MCF 10A (cell line): ENCODE data around the gene TBC1D4. TPM values are rescaled to one million over a fixed set of nuclear protein-coding genes. Genes with fewer than 3 reads are reported as not detected.

Source experiments
- BruUV-seq: library from RNA; stranded (reverse); fragments of 400-500 nt; replicated peaks from 2 replicates; lab custom pipeline; 2021; lab: Mats Ljungman, UMichigan
- CTCF ChIA-PET: fragments of 300-600 bp; sonication (Branson Sonifier 250); formaldehyde crosslinking; extraction: SDS; loops from one replicate; lab custom pipeline; 2021; ENCODE audit warnings: antibody characterized with exemption, inconsistent platforms; lab: Yijun Ruan, JAX
- POLR2A ChIA-PET: fragments of 300-600, 350-650 bp; sonication (Branson Sonifier 250); formaldehyde crosslinking; extraction: SDS; loops from one replicate; lab custom pipeline; 2020; ENCODE audit warnings: antibody characterized with exemption, inconsistent platforms; lab: Yijun Ruan, JAX
- DNase-seq: peaks from one replicate; pipeline ENCODE4 v3.0.0-alpha.2; 2018; ENCODE audit not compliant: unreplicated experiment
- H3K27ac Mint-ChIP-seq: one replicate; pipeline ENCODE4 v1.8.0; 2022; ENCODE audit warnings: mild to moderate bottlenecking, low read depth, mixed read lengths; ENCODE audit not compliant: unreplicated experiment
- H3K27me3 Mint-ChIP-seq: one replicate; pipeline ENCODE4 v1.8.0; 2022; ENCODE audit warnings: mixed read lengths; ENCODE audit not compliant: insufficient read depth, unreplicated experiment
- H3K36me3 Mint-ChIP-seq: one replicate; pipeline ENCODE4 v1.8.0; 2022; ENCODE audit warnings: mild to moderate bottlenecking, moderate library complexity, mixed read lengths; ENCODE audit not compliant: insufficient read depth, unreplicated experiment
- H3K4me1 Mint-ChIP-seq: one replicate; pipeline ENCODE4 v1.8.0; 2022; ENCODE audit warnings: mixed read lengths; ENCODE audit not compliant: insufficient read depth, unreplicated experiment
- H3K4me3 Mint-ChIP-seq: one replicate; pipeline ENCODE4 v1.8.0; 2022; ENCODE audit warnings: mild to moderate bottlenecking, moderate library complexity, mixed read lengths; ENCODE audit not compliant: unreplicated experiment
- H3K9me3 Mint-ChIP-seq: one replicate; pipeline ENCODE4 v1.8.0; 2022; ENCODE audit warnings: mixed read lengths; ENCODE audit not compliant: unreplicated experiment
- intact Hi-C: fragments of 100-400 bp; cut with micrococcal nuclease; formaldehyde crosslinking; loops from 2 replicates; pipeline ENCODE4 v1.14.1; 2022
- total RNA-seq: library from RNA; stranded (reverse); gene quantifications from 2 replicates; pipeline ENCODE4 v1.2.3, GENCODE V29; 2022
- TF ChIP-seq, protein P1 (sequence below): fragments of 200-600 bp; IDR thresholded peaks from one replicate; pipeline ENCODE4 v1.8.0; 2022; ENCODE audit warnings: antibody characterized with exemption, mild to moderate bottlenecking; ENCODE audit not compliant: unreplicated experiment

Gene TBC1D4
- total RNA-seq, 1 experiment from 2014 or later = 9.3 TPM

DNA sequence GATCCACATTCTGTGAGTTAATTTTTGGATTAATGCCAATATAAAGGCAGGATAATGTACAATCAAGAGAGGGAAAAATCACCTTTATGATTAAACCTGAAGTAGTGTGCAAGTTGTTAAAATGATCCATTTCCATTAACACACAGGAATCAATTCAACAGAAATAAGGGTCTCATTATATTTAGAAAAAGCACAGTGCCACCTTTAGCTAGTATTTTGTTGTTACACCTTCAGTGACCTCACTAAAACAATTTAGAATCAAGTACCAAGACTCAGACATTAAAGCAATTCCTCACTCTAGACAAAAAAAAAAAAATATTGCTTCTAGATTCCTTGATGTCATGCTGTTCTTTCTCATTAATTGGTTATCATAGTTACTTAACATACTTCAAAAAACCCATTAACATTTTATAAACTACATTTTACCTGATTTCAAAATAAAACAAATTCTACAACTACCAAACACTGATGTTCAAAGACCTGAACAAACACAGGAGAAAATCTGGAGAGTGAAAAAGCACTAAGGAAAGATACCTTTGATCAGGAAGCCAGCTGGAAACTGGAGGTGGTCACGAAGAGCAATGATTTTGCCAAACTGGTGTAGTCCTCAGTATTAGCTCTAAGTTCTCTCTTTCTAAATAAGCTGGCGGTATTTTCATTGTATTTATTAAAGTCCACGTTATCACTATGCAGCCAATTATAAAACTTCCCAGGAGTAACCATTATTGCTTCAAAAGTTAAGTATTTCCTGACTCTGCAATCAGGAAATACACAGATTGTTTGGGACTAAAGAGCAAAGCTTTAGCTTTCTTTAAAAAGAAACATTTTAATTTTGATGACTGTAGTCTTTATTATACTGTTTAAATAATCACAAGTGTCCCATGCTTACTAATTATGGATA, 115.3 kb downstream of the TBC1D4 start:
- Mint-ChIP-seq H3K36me3 (no peaks in the 10 kb centered on the region), H3K27me3 (no peaks in the 10 kb centered on the region), H3K4me3 (peak overlapping the region; percentile 44), H3K4me1 (peaks cover 40% of the 10 kb centered on the region), H3K9me3 (no peaks in the 10 kb centered on the region), H3K27ac (peak overlapping the region; percentile 82)
- TF ChIP-seq, protein P1, sequence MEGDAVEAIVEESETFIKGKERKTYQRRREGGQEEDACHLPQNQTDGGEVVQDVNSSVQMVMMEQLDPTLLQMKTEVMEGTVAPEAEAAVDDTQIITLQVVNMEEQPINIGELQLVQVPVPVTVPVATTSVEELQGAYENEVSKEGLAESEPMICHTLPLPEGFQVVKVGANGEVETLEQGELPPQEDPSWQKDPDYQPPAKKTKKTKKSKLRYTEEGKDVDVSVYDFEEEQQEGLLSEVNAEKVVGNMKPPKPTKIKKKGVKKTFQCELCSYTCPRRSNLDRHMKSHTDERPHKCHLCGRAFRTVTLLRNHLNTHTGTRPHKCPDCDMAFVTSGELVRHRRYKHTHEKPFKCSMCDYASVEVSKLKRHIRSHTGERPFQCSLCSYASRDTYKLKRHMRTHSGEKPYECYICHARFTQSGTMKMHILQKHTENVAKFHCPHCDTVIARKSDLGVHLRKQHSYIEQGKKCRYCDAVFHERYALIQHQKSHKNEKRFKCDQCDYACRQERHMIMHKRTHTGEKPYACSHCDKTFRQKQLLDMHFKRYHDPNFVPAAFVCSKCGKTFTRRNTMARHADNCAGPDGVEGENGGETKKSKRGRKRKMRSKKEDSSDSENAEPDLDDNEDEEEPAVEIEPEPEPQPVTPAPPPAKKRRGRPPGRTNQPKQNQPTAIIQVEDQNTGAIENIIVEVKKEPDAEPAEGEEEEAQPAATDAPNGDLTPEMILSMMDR = no peak
- DNase-seq = no peak
- no TSS peak for BruUV-seq
- intact Hi-C loops = no loop called here
- ChIA-PET CTCF (interaction anchor here (0.7 to 13.0 kb wide), 10 partner anchors 9 to 1192 kb away, joined by 3 to 176 read pairs (median 3); partner anchors contain the start of gene TBC1D4), POLR2A (interaction anchor here (0.5 to 3.6 kb wide), 6 partner anchors 48 to 300 kb away, joined by 3 to 24 read pairs (median 4); partner anchors contain the start of genes TBC1D4 and UCHL3)

DNA sequence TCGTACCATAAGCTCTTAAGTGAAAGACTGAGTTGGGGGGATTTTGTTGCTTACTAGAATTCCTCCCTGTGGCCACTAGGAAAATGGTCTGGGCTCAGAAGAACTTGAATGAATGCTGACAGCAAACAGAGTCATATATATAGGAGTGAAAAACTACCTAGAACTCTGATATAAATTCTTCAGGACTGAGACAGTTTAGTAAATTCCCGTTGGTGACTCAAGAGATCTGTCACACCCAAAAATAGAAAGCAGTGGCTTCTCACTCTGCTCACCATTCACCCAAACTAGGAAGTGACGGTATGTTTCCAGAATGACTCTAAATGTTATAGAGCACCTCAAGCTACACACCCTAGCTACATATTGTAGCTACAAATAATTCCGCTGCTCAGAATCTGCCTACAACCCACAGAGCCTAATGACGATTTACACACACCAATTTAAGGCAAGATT, 116.2 kb downstream of the TBC1D4 start:
- ChIA-PET POLR2A (interaction anchor here (0.9 to 3.6 kb wide), 5 partner anchors 9 to 184 kb away, joined by 3 to 24 read pairs (median 3); partner anchors contain the start of genes TBC1D4 and UCHL3), CTCF (interaction anchor here (0.6 to 13.0 kb wide), 6 partner anchors 8 to 312 kb away, joined by 3 to 176 read pairs (median 3); partner anchors contain the start of gene TBC1D4)
- intact Hi-C loops = no loop called here
- Mint-ChIP-seq H3K4me3 (peak overlapping the region; percentile 44), H3K36me3 (no peaks in the 10 kb centered on the region), H3K27ac (peak overlapping the region; percentile 82), H3K4me1 (peaks cover 40% of the 10 kb centered on the region), H3K9me3 (no peaks in the 10 kb centered on the region), H3K27me3 (no peaks in the 10 kb centered on the region)
- TF ChIP-seq, protein P1 = peak; percentile 9
- BruUV-seq = no TSS peak
- peak; percentile 69 for DNase-seq

DNA sequence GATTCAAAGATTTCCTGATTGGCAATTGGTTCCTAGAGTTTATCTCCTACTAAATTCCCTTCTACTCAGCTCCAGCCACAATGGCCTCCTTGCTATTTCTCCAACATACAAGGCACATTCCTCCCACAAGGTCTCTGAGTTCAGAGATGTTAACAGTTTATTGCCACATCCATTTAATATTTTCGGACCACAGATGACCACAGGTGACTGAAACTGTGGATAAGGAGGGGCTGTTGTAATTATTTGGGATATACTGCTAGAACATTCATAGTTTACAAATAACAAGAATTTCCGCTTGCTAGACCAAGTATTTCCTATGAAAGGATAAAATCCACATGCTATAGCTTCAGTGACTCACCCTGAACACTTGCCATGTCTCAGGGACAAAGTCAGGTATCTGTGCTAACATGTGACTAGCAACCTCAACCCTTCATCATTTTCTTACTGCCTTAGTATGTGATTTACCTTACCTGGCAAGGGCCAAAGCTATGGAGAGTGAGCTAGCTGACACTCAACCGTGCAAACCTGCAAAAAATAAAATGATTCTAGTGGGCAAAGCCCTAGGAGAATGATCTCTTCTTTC, 117.7 kb downstream of the TBC1D4 start:
- intact Hi-C loops = no loop called here
- ChIA-PET CTCF (interaction anchor here (0.6 to 13.0 kb wide), 7 partner anchors 8 to 145 kb away, joined by 3 to 176 read pairs (median 6); partner anchors contain the start of gene TBC1D4), POLR2A (interaction anchor here (0.6 to 0.8 kb wide), 4 partner anchors 35 to 1279 kb away, joined by 3 read pairs; no protein-coding TSS in a partner anchor)
- Mint-ChIP-seq H3K9me3 (no peaks in the 10 kb centered on the region), H3K27ac (peak overlapping the region; percentile 82), H3K4me1 (peaks cover 44% of the 10 kb centered on the region), H3K27me3 (no peaks in the 10 kb centered on the region), H3K36me3 (no peaks in the 10 kb centered on the region), H3K4me3 (no peak overlapping the region)
- BruUV-seq = no TSS peak
- peak; percentile 61 for DNase-seq
- TF ChIP-seq, protein P1 = no peak
